ENCODE data around the gene ERBB4.
"Not testable (repeated sequence)": the region's sequence is repeated elsewhere in the genome, so short reads cannot be mapped to it uniquely, and the experiment has no call there.

ERBB4 gene

GRCh38 chr2:212284166-212284565, 254.4 kb downstream of the ERBB4 start:
- DNase-seq = no peak

GRCh38 chr2:212282671-212283261, 255.8 kb downstream of the ERBB4 start:
- DNase-seq = no peak

GRCh38 chr2:212276813-212277212, 261.8 kb downstream of the ERBB4 start:
- DNase-seq = no peak

GRCh38 chr2:212274215-212274614, 264.4 kb downstream of the ERBB4 start:
- DNase-seq = no peak

- DNase-seq = no peak
These were observed 267.0 kb downstream of the ERBB4 start for GRCh38 chr2:212271583-212271982.

- DNase-seq = no peak
These were observed 269.6 kb downstream of the ERBB4 start for GRCh38 chr2:212269005-212269404.

DNA sequence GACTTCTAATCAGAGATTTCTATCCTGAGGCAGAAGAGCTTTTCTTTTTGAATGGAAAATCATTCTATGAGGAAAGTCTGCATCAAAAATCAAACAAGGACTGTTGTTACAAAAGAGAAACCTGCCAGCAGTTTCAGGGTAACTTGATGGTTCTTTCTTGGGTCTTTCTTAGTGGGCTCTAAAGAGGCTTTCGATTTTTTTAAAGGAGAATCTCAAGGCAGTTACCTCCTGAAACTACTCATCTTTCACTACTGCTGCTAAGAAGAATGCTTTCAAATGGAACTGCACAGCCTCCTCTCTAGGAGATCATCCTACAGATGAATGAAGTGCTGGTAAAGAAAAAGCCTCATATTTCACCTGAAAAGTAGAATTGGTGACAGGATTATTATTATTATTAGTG, 272.3 kb downstream of the ERBB4 start:
- DNase-seq = no peak

DNA sequence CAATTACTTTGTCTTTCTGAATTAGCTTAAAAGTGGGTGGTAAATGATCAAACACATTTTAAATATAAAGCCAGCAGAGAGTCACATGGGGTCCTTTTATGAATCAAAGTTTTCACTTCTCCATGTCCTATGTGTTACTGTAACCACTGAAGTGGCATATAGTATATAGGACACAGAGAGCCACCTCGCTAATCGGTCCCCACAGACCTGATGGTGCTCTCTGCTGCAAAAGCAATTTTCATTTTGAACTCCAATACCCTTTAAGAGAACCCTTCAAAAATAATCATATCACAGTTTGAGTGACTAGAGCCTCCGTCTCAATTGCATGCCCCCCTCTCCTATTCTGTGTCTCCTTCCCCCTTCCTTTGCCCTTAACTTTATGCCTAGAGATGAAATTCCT, 272.8 kb downstream of the ERBB4 start:
- DNase-seq = no peak

- no peak for DNase-seq
These were observed 274.4 kb downstream of the ERBB4 start for GRCh38 chr2:212264187-212264586.

DNA sequence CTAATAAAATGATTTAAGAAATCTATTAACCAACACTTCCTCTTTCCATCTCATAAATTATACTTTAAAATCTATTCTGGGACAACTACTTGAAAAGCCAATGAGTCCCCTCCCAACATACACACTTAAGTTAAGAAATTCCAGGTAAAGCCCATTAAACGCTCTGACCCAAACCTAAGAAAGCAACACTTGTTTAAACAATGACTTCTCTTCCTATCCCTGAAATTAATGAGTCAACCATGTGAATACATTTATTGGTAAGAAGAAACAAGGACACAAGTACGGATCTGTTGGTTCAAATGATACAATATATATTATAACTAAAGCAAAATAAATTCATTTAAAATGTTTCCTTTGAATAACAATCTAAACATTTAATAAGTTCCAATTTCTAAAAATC, 279.4 kb downstream of the ERBB4 start:
- no peak for DNase-seq

DNA sequence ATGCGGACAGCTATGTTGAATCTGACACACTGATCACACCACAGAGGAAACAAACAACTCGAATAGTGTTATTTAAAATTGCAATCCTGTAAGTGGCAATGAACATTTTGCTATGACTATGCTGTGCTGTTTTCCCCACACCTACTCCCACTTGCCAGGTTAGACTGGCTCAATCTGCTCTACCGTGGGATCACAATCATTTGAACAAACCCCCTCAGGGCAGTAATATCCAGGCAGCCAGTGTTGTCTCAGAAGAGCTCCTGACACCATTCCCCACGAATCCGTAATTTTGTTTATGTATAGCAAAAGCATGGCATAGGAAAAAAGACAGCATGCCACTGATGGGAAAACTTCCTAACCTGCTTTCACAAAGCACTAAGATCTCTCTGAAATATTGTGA, 284.3 kb downstream of the ERBB4 start:
- DNase-seq = no peak

DNA sequence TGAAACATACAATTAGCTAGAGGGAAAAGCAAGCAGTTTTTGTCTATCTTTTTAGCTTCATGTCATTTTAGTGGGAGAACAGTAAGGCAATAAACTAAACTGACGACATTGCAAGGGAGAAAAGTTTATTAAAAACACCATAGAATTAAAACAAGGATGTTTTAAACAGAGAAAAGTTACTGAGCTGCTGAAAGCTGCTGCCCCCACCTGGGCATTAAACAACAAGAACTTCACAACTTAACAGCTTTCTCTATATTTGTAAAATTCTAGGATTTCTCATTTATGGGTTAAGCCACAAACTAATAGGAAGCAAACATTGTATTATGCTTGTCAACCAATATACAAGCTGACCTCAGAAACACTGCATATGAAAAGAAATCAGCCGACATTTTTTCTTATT, 289.2 kb downstream of the ERBB4 start:
- DNase-seq = no peak

GRCh38 chr2:212245880-212246279, 292.7 kb downstream of the ERBB4 start:
- DNase-seq = no peak

GRCh38 chr2:212242724-212243123, 295.9 kb downstream of the ERBB4 start:
- no peak for DNase-seq

GRCh38 chr2:212238152-212238551, 300.4 kb downstream of the ERBB4 start:
- DNase-seq = not testable (repeated sequence)

DNA sequence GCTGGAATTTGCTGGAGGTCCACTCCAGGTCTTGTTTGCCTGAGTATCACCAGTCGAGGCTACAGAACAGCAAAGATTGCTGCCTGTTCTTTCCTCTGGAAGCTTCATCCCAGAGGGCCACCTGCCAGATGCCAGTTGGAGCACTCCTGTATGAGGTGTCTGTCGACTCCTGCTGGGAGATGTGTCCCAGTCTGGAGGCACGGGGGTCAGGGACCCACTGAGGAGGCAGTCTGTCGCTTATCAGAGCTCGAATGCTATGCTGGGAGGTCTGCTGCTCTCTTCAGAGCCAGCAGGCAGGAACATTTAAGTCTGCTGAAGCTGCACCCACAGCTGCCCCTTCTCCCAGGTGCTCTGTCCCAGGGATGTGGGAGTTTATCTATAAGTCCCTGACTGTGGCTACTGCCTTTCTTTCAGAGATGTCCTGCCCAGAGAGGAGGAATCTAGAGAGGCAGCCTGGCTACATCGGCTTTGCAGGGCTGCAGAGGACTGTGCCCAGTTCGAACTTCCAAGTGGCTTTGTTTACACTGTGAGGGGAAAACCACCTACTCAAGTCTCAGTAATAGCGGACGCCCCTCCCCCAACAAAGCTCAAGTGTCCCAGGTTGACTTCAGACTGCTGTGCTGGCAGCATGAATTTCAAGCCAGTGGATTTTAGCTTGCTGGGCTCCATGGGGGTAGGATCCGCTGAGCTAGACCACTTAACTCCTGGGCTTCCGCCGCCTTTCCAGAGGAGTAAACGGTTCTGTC, 301.1 kb downstream of the ERBB4 start:
- DNase-seq = no peak

DNA sequence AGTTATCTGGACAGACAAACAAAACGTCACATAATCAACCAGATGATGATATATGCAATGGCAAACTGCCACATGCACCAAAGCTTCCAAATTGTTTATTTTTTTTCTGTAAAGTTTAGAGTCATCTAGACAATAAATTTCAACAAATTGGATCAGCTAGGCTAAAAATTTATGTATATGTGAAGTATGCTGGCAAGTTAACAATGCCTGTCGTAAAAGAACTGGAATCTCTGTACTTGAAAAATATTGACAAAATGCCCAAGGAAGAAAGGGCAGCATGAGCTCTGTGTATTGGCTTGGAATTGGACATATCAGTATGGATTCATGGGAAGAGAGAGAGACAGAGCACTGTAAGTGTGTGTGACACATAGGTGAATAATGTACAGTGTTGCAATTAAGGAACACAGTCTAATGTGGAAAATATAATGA, 309.8 kb downstream of the ERBB4 start:
- no peak for DNase-seq

DNA sequence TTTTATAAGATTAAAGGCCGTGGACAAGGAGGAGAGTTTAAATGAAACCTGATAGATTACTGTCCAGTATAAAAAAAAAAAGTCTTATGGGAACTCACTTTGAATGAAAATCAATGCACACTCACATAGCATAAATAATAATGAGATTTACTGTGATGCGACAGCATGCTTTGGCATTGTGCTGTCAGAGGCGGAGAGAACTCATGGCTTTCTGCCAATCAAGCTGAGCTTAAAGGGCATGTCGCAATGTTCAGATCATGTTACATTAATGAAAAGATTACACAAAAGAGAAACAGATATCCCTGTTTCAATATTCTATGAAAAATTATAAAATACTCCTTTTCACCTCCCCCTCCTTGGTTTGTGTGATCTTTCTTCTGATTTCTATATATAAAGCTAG, 310.8 kb downstream of the ERBB4 start:
- DNase-seq = no peak

DNA sequence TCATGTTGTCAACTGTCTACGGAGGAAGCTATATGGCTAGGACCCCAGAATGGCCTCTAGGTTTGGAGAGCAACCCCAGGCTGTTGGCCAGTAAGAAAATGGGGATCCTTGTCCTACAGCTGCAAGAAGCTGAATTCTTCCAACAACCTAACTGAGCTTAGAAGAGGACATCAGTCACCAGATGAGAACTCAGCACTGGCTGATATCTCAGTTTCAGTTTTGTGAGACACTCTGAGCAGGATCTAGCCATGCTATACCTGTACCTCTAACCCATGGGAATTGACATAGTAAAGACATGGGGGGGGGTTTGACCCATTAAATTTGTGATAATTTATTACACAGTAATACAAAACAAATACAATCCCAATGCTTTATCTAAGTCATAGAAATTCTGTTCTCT, 312.5 kb downstream of the ERBB4 start:
- DNase-seq = no peak

- no peak for DNase-seq
These were observed 314.9 kb downstream of the ERBB4 start for GRCh38 chr2:212223696-212224095.

DNA sequence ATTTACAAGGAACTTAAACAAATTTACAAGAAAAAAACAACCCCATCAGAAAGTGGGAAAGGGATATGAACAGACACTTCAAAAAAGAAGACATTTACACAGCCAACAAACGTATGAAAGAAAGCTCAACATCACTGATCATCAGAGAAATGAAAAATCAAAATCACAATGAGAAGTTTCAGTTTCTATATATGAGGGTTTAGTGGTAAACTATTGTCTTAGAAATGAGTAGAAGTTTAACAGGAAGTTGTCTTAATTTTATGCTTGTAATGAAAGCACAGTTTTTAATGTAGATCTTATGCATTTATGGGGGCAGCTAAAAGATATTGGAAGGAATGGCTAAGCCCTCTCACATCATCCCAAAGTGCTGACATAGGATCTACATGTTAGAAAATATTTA, 325.4 kb downstream of the ERBB4 start:
- no peak for DNase-seq

DNA sequence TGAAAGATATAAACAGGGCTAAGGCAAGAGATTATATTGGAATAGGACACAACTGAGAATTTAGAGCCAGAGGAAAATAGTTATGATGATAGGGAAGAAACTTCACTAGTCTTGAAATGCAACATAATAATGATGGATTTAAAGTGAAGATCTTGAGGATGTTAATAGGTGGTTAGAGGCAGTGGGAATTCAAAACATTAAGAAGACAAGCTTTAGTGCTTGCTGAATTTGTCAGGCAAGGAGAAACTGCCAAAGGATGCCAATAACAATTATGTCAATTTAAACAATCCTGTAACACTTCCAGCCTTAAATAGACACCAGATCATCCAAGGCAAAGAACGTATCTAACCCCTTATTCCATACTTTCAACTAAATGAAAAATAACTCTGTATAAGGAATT, 330.1 kb downstream of the ERBB4 start:
- DNase-seq = no peak

DNA sequence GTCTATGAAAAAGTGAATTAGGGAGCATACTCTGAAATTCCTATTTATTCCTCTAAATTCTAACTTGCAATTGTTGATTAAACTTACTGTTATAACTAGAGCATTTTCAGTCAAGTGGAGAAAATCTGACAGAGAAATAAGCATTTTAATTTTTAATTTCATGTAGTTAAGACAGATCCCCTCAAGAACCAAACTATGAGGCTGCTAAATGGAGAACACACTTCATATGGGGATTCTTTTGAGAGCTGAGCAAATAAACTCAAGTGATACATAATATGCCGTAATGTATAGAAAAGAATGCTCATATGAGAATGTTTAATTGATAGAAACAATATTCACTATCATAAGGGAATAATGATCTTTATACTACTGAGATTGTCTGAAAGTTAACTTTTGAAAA, 340.8 kb downstream of the ERBB4 start:
- DNase-seq = no peak

GRCh38 chr2:212195626-212196025, 343.0 kb downstream of the ERBB4 start:
- DNase-seq = no peak

DNA sequence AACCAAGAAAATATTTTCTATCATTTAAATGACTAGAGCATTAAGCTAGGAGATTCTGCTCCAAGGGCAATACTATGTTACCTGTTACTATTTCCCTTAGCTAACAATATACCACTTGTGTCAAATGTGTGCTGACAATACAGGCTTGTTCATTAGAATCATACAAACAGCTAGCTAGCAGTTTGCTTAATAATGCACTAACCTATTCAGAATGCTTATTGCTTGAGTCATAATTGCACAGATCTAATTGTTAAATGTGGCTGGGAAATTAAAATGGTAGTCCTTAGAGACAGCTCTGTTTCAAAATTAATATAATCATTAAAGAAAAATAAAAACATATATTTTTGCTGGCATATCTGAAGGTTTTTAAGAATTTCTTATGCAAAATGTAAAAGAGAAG, 344.2 kb downstream of the ERBB4 start:
- no peak for DNase-seq
